Vagina (tissue), 2 donors: ENCODE data around the gene ASAP2. TPM values are rescaled to one million over a fixed set of nuclear protein-coding genes. Genes with fewer than 3 reads are reported as not detected.

Experiments
- DNase-seq, 2 donors: peaks; one replicate each; pipeline ENCODE4 v3.0.0-alpha.2; 2017; ENCODE audit errors: extremely low spot score in 2 of 2
- H3K27ac ChIP-seq: fragments of 200-600 bp; sonication (generic); one replicate; pipeline ENCODE4 v1.5.1; 2019
- H3K27me3 ChIP-seq: fragments of 200-600 bp; sonication (generic); one replicate; pipeline ENCODE4 v1.5.1; 2019
- H3K36me3 ChIP-seq, 2 donors: fragments of 200-600 bp; sonication (generic); one replicate each; pipeline ENCODE4 v1.5.1; 2017 to 2019
- H3K4me1 ChIP-seq: fragments of 200-600 bp; sonication (generic); one replicate; pipeline ENCODE4 v1.5.1; 2019
- H3K4me3 ChIP-seq, 2 donors: fragments of 200-600 bp; sonication (generic); 1 replicate in 1 of 2; 2 replicates in 1 of 2; pipeline ENCODE4 v1.5.1; 2016 to 2019
- H3K9me3 ChIP-seq: fragments of 200-600 bp; sonication (generic); one replicate; pipeline ENCODE4 v1.5.1; 2019
- CTCF ChIP-seq, 3 experiments: fragments of 450-650 bp in 2 of 3; fragments of 200-600 bp in 1 of 3; sonication (generic) in 1 of 3; IDR thresholded peaks; one replicate each; pipeline ENCODE4 v1.5.1; 2017 to 2019; ENCODE audit warnings: antibody characterized with exemption in 3 of 3, mild to moderate bottlenecking in 2 of 3, moderate library complexity in 2 of 3
- POLR2A ChIP-seq, 2 donors: fragments of 450-650 bp; IDR thresholded peaks; one replicate each; pipeline ENCODE4 v1.6.1; 2017; ENCODE audit warnings: antibody characterized with exemption in 2 of 2, mild to moderate bottlenecking in 2 of 2, moderate library complexity in 2 of 2
- POLR2AphosphoS5 ChIP-seq, 2 donors: sonication (generic); formaldehyde crosslinking; IDR thresholded peaks; one replicate each; pipeline ENCODE4 v1.9.0; 2017; ENCODE audit warnings: antibody characterized with exemption in 2 of 2, mild to moderate bottlenecking in 2 of 2, low read depth in 1 of 2; ENCODE audit not compliant: insufficient read depth in 1 of 2
- intact Hi-C: fragments of 100-400 bp; cut with DNase I; formaldehyde crosslinking; loops from one replicate; pipeline ENCODE4 v1.15.1; 2023
- total RNA-seq: library from RNA; depleted of rRNA; stranded (reverse); fragments of >200 nt; gene quantifications from one replicate; pipeline ENCODE4 v1.2.3, GENCODE V29; 2016

The ASAP2 gene
- total RNA-seq, 1 donor from 2014 or later, result 36.3 TPM

DNA sequence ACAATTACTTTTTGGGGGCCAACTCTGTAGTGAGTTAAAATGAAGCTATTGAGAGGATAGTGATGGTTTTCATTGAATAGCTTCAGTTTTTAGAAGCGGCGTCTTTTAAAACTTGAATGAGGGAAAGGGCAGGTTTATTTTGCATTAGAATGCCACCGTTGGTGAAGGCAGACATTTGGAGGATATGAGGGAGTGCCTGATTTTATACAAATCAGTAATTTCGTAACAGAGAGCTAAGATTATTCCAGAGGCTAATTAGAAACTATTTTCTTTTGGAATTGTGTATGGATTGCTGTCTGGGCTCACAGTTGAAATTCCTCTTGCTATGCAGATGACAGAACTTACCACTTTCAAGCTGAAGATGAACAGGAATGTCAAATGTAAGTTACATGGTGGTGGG lies 149.1 kb downstream of the ASAP2 start:
- H3K4me3 ChIP-seq, result no peak overlapping the region
- H3K27me3 ChIP-seq, result no peaks in the 10 kb centered on the region
- no peak for DNase-seq
- peaks cover 0 to 57% of the 10 kb centered on the region in 2 donors for H3K36me3 ChIP-seq
- no peaks in the 10 kb centered on the region for H3K9me3 ChIP-seq
- no peaks in the 10 kb centered on the region for H3K4me1 ChIP-seq
- no peak for TF ChIP-seq POLR2AphosphoS5 (IDR thresholded peaks at IDR 0.05; ENCODE audit: insufficient read depth in 1 of 2, low read depth in 1 of 2)
- no peak for TF ChIP-seq POLR2A (IDR thresholded peaks at IDR 0.05)
- TF ChIP-seq CTCF (IDR thresholded peaks at IDR 0.05), result no peak
- intact Hi-C loops, result no loop called here
- H3K27ac ChIP-seq, result no peak overlapping the region

GRCh38 chr2:9356261-9356660 lies 149.6 kb downstream of the ASAP2 start:
- no peak overlapping the region for H3K4me3 ChIP-seq
- no peak overlapping the region for H3K27ac ChIP-seq
- TF ChIP-seq POLR2A (IDR thresholded peaks at IDR 0.05), result no peak
- TF ChIP-seq CTCF (IDR thresholded peaks at IDR 0.05), result no peak
- TF ChIP-seq POLR2AphosphoS5 (IDR thresholded peaks at IDR 0.05; ENCODE audit: insufficient read depth in 1 of 2, low read depth in 1 of 2), result no peak
- intact Hi-C loops, result no loop called here
- H3K27me3 ChIP-seq, result no peaks in the 10 kb centered on the region
- DNase-seq, result no peak
- peaks cover 0 to 54% of the 10 kb centered on the region in 2 donors for H3K36me3 ChIP-seq
- no peaks in the 10 kb centered on the region for H3K9me3 ChIP-seq
- H3K4me1 ChIP-seq, result no peaks in the 10 kb centered on the region

DNA sequence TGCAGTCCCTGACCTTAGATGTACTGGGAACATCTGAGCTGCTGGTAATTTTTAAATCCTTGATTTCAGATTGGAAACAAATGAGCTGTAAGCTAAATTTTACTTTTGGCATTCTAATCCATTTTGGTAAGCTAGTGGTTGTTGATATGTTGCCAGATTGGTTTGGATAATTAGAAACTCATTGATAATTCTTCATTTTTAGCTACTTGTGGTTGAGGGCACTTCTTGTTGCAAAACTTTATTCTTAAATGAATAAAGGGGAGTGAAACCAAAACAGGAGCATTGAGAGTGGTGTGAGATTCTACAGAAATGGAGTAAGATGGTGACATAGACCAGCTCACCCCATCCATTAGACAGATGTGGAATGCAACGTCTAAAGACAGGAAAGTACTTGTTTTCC lies 152.2 kb downstream of the ASAP2 start:
- intact Hi-C loops, result no loop called here
- peaks cover 0 to 42% of the 10 kb centered on the region in 2 donors for H3K36me3 ChIP-seq
- TF ChIP-seq POLR2AphosphoS5 (IDR thresholded peaks at IDR 0.05; ENCODE audit: insufficient read depth in 1 of 2, low read depth in 1 of 2), result no peak
- TF ChIP-seq CTCF (IDR thresholded peaks at IDR 0.05), result no peak
- TF ChIP-seq POLR2A (IDR thresholded peaks at IDR 0.05), result no peak
- no peak overlapping the region for H3K4me3 ChIP-seq
- H3K9me3 ChIP-seq, result no peaks in the 10 kb centered on the region
- no peaks in the 10 kb centered on the region for H3K4me1 ChIP-seq
- no peak for DNase-seq
- H3K27me3 ChIP-seq, result no peaks in the 10 kb centered on the region
- no peak overlapping the region for H3K27ac ChIP-seq

DNA sequence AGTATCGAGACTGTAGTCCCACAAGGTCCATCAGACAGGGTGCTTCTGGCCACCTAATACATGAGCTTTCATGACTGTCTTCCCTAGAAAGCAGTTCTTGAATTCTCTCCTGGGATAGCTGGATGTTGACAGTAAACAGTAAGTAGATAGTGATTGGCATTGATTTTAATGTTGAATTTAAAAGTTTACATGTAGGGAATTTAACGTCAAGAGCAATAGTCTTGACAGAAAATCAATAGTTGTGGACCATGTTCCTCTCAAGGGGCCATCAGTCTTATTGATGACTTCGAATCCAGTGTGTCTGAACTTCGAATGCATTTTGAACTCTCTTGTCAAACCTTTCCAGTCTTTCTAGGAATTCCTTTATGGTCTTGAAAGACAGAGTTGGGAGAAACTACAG lies 152.9 kb downstream of the ASAP2 start:
- TF ChIP-seq POLR2A (IDR thresholded peaks at IDR 0.05), result no peak
- TF ChIP-seq POLR2AphosphoS5 (IDR thresholded peaks at IDR 0.05; ENCODE audit: insufficient read depth in 1 of 2, low read depth in 1 of 2), result no peak
- intact Hi-C loops, result no loop called here
- Histone ChIP-seq H3K36me3 (peaks cover 0 to 42% of the 10 kb centered on the region in 2 donors), H3K27me3 (no peaks in the 10 kb centered on the region), H3K4me1 (no peaks in the 10 kb centered on the region), H3K9me3 (no peaks in the 10 kb centered on the region), H3K4me3 (no peak overlapping the region), H3K27ac (no peak overlapping the region)
- no peak for DNase-seq

DNA sequence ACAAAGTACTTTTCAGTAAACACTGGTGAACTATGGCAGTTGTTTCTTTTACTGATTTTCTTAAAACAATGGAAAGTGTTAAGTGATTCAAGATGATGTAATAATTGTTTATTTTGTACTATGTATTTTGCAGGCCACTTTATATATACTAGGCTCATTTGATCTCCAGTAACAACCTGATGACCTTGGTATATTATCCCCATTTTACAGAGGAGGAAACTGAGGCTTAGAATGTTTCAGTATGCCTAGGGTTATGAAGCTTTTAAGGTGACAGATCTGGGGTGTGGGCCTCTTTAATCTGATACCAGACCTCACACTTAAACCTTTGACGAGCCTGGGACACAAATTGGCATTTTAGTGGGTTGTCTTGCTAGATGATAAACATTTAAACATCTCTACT lies 153.5 kb downstream of the ASAP2 start:
- Histone ChIP-seq H3K9me3 (no peaks in the 10 kb centered on the region), H3K4me1 (no peaks in the 10 kb centered on the region), H3K4me3 (no peak overlapping the region), H3K27me3 (no peaks in the 10 kb centered on the region), H3K36me3 (peaks cover 0 to 47% of the 10 kb centered on the region in 2 donors), H3K27ac (no peak overlapping the region)
- intact Hi-C loops, result no loop called here
- no peak for TF ChIP-seq CTCF (IDR thresholded peaks at IDR 0.05)
- TF ChIP-seq POLR2A (IDR thresholded peaks at IDR 0.05), result no peak
- TF ChIP-seq POLR2AphosphoS5 (IDR thresholded peaks at IDR 0.05; ENCODE audit: insufficient read depth in 1 of 2, low read depth in 1 of 2), result no peak
- DNase-seq, result no peak
